Endothelial cell of umbilical vein (primary cell): Measurements from ENCODE around the gene DST. TPM values are rescaled to one million over a fixed set of nuclear protein-coding genes. Genes with fewer than 3 reads are reported as not detected.
A peak's percentile ranks its signal among the peaks of the same experiment; 100 is the strongest.

Experiments used
- BruUV-seq: library from RNA; stranded (reverse); fragments of 400-500 nt; replicated peaks from 2 replicates; lab custom pipeline; 2021; lab: Mats Ljungman, UMichigan
- CTCF ChIA-PET: fragments of 300-600, 350-600 bp; sonication (Branson Sonifier 250); formaldehyde crosslinking; loops from one replicate; lab custom pipeline; 2021; ENCODE audit warnings: antibody characterized with exemption, inconsistent platforms; lab: Charles Lee
- POLR2A ChIA-PET: fragments of 300-600, 350-600 bp; sonication (Branson Sonifier 250); formaldehyde crosslinking; loops from one replicate; lab custom pipeline; 2021; ENCODE audit warnings: antibody characterized with exemption, inconsistent platforms; lab: Charles Lee
- DNase-seq: peaks from one replicate; pipeline ENCODE4 v3.0.0-alpha.2; 2011; ENCODE audit warnings: low read depth, low spot score
- FAIRE-seq: peaks from 2 replicates; lab custom pipeline; 2011; peaks lifted over from hg19 to GRCh38; lab: Jason Lieb, UNC
- H2AFZ ChIP-seq: 2 replicates; pipeline ENCODE4 v1.6.0; 2012; ENCODE audit warnings: low read depth, low read length, control low read depth, inconsistent platforms
- H3K27ac ChIP-seq: 2 replicates; pipeline ENCODE4 v1.5.1; 2011; ENCODE audit warnings: low read depth, mild to moderate bottlenecking, control low read depth, low read length, moderate library complexity; ENCODE audit not compliant: insufficient read depth
- H3K27me3 ChIP-seq, 2 experiments: 2 replicates each; pipeline versions ENCODE4 v1.6.0 to v1.6.1; 2011; ENCODE audit warnings: low read length in 2 of 2, mixed read lengths in 1 of 2; ENCODE audit not compliant: control insufficient read depth in 2 of 2, insufficient read depth in 2 of 2
- H3K36me3 ChIP-seq, 2 experiments: 2 replicates in 1 of 2; 3 replicates in 1 of 2; pipeline ENCODE4 v1.5.1; 2011; ENCODE audit warnings: low read length in 2 of 2, mild to moderate bottlenecking in 1 of 2, moderate library complexity in 1 of 2; ENCODE audit not compliant: control insufficient read depth in 2 of 2, insufficient read depth in 2 of 2; ENCODE audit errors: extremely low read depth in 1 of 2
- H3K4me1 ChIP-seq: 3 replicates; pipeline ENCODE4 v1.5.1; 2011; ENCODE audit warnings: mild to moderate bottlenecking, low read length; ENCODE audit not compliant: control insufficient read depth, insufficient read depth; ENCODE audit errors: extremely low read depth
- H3K4me2 ChIP-seq: 2 replicates; pipeline ENCODE4 v1.6.1; 2011; ENCODE audit warnings: low read length, control low read depth, mixed read lengths; ENCODE audit not compliant: insufficient read depth
- H3K4me3 ChIP-seq, 3 experiments: fragments of 200-600 bp in 1 of 3; sonication (generic), shearing (Covaris generic) in 1 of 3; replicated peaks in 1 of 3; 2 replicates each; pipeline ENCODE4 v1.5.1; 2011 to 2016; ENCODE audit warnings: control low read depth in 3 of 3, low read length in 3 of 3, mild to moderate bottlenecking in 2 of 3, inconsistent platforms in 1 of 3, low read depth in 1 of 3, moderate library complexity in 1 of 3; ENCODE audit not compliant: insufficient read depth in 1 of 3
- H3K79me2 ChIP-seq: 2 replicates; pipeline ENCODE4 v1.6.0; 2012; ENCODE audit warnings: low read length, inconsistent platforms; ENCODE audit not compliant: control insufficient read depth, insufficient read depth
- H3K9ac ChIP-seq: replicated peaks from 2 replicates; pipeline ENCODE3; 2011; ENCODE audit warnings: low read length, control low read depth; ENCODE audit not compliant: insufficient read depth; ENCODE audit errors: extremely low read depth
- H3K9me1 ChIP-seq: replicated peaks from 3 replicates; pipeline ENCODE4 v1.6.0; 2011; ENCODE audit warnings: mild to moderate bottlenecking, low read length; ENCODE audit not compliant: control insufficient read depth, insufficient read depth; ENCODE audit errors: extremely low read depth
- H3K9me3 ChIP-seq: replicated peaks from 2 replicates; pipeline ENCODE4 v1.5.1; 2012; ENCODE audit warnings: low read length, inconsistent platforms; ENCODE audit not compliant: control insufficient read depth, insufficient read depth
- H4K20me1 ChIP-seq: replicated peaks from 2 replicates; pipeline ENCODE3; 2011; ENCODE audit warnings: mild to moderate bottlenecking, low read length; ENCODE audit not compliant: control insufficient read depth, insufficient read depth; ENCODE audit errors: extremely low read depth
- CTCF ChIP-seq, 2 donors: IDR thresholded peaks; 1 replicate in 1 of 2; 2 replicates in 1 of 2; pipeline ENCODE4 v1.5.1; 2011; ENCODE audit warnings: low read length in 2 of 2, mild to moderate bottlenecking in 2 of 2, moderate library complexity in 2 of 2, control low read depth in 1 of 2, inconsistent platforms in 1 of 2, low read depth in 1 of 2; ENCODE audit not compliant: insufficient read depth in 1 of 2; ENCODE audit errors: extremely low read depth in 1 of 2
- EZH2 ChIP-seq: IDR thresholded peaks from 2 replicates; pipeline ENCODE4 v1.6.1; 2012; ENCODE audit warnings: borderline replicate concordance, low read depth, mild to moderate bottlenecking, moderate library complexity, low read length, inconsistent platforms; ENCODE audit not compliant: severe bottlenecking
- FOS ChIP-seq: IDR thresholded peaks from 2 replicates; pipeline ENCODE4 v1.6.1; 2011; ENCODE audit warnings: mild to moderate bottlenecking, low read length, moderate library complexity, borderline replicate concordance; ENCODE audit not compliant: insufficient read depth
- JUN ChIP-seq: IDR thresholded peaks from 2 replicates; pipeline ENCODE4 v1.6.1; 2011; ENCODE audit warnings: borderline replicate concordance, low read depth; ENCODE audit not compliant: insufficient read length, insufficient read depth
- POLR2A ChIP-seq: IDR thresholded peaks from 2 replicates; pipeline ENCODE4 v1.6.1; 2012; ENCODE audit warnings: low read depth, mild to moderate bottlenecking, control low read depth, low read length
- dilution Hi-C: fragments of 300-500 bp; cut with MboI; formaldehyde crosslinking; loops from one replicate; pipeline ENCODE4 v1.15.0; 2019; ENCODE audit warnings: low sequenced_read_pairs; ENCODE audit not compliant: extremely low pct_ligation_motif_present
- intact Hi-C: fragments of 100-400 bp; cut with micrococcal nuclease; formaldehyde crosslinking; loops from one replicate; pipeline ENCODE4 v1.10.0; 2022
- polyA plus RNA-seq, 4 experiments: library from polyadenylated mRNA; depleted of rRNA in 3 of 4; stranded (reverse) in 3 of 4; unstranded in 1 of 4; fragments of >200 nt; gene quantifications; 2 replicates each; pipeline versions ENCODE4 v1.2.1 to v1.2.3, GENCODE V29; 2011 to 2012; ENCODE audit warnings: missing spikeins in 1 of 4
- total RNA-seq: library from RNA; stranded (reverse); gene quantifications from 2 replicates; pipeline ENCODE4 v1.2.3, GENCODE V29; 2021
- TF ChIP-seq, protein P1 (sequence below): IDR thresholded peaks from 2 replicates; pipeline ENCODE4 v1.6.1; 2011; ENCODE audit not compliant: insufficient read depth, insufficient read length

The DST gene
- total and polyA plus RNA-seq, 2 donors (not counting 3 experiments of a cell fraction or from before 2014, with no cell fraction given), result 62.3 to 253 TPM

DNA sequence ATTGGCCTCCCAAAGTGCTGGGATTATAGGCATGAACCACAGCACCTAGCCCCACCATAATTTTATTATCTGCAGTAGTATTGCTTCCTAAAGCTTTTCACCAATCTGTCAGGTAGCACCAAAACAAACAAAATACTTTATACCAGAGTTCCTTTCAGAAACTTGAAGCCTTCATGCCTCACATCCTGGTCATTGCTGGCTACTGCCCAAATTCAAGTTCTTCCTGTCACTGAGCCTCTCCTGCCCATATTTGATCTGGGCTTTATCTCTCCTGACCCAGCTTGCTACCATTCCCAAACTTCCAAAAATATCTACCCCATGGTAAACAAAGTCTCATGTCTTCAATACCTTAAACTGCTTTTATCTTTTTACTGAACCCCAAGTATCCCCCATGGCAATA, 34.9 kb upstream of the DST start:
- H3K36me3 ChIP-seq, result peaks cover 0 to 2% of the 10 kb centered on the region in 2 experiments
- H3K27me3 ChIP-seq, result no peaks in the 10 kb centered on the region
- peaks cover 10% of the 10 kb centered on the region for H3K4me1 ChIP-seq
- DNase-seq, result no peak
- ChIA-PET CTCF (no interaction called here), POLR2A (no interaction called here)
- peaks cover 3% of the 10 kb centered on the region for H4K20me1 ChIP-seq
- peaks cover 34% of the 10 kb centered on the region for H3K79me2 ChIP-seq
- TF ChIP-seq FOS, result no peak
- intact Hi-C loops, result no loop called here
- H3K9me3 ChIP-seq, result no peaks in the 10 kb centered on the region
- FAIRE-seq, result no peak
- dilution Hi-C loops, result no loop called here
- H3K4me2 ChIP-seq, result no peak overlapping the region
- H3K9ac ChIP-seq, result no peak overlapping the region
- no peak overlapping the region for H3K27ac ChIP-seq
- BruUV-seq, result no TSS peak
- H3K9me1 ChIP-seq, result peaks cover 5% of the 10 kb centered on the region
- H3K4me3 ChIP-seq, result no peak overlapping the region
- no peak overlapping the region for H2AFZ ChIP-seq

- Histone ChIP-seq H3K4me3 (no peak overlapping the region), H3K27me3 (no peaks in the 10 kb centered on the region), H3K4me1 (peaks cover 9% of the 10 kb centered on the region), H2AFZ (no peak overlapping the region), H3K4me2 (no peak overlapping the region), H3K9me1 (peaks cover 5% of the 10 kb centered on the region), H3K36me3 (peaks cover 0 to 2% of the 10 kb centered on the region in 2 experiments), H3K79me2 (peaks cover 24% of the 10 kb centered on the region), H3K27ac (no peak overlapping the region), H3K9ac (no peak overlapping the region), H3K9me3 (no peaks in the 10 kb centered on the region), H4K20me1 (no peaks in the 10 kb centered on the region)
- DNase-seq (peak; percentile 54), FAIRE-seq (no peak)
- intact Hi-C loops, result no loop called here
- TF ChIP-seq EZH2 (no peak), FOS (no peak), CTCF (IDR thresholded peaks at IDR 0.05; ENCODE audit: extremely low read depth in 1 of 2, insufficient read depth in 1 of 2, low read depth in 1 of 2, low read length in 2 of 2) (no peak), JUN (no peak), POLR2A (no peak)
- TF ChIP-seq, protein P1, sequence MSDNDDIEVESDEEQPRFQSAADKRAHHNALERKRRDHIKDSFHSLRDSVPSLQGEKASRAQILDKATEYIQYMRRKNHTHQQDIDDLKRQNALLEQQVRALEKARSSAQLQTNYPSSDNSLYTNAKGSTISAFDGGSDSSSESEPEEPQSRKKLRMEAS, result no peak
- ChIA-PET CTCF (interaction anchor here (1.1 to 2.5 kb wide), 4 partner anchors 12 to 115 kb away, joined by 3 to 9 read pairs (median 3); no protein-coding TSS in a partner anchor), POLR2A (no interaction called here)
- BruUV-seq, result no TSS peak
- dilution Hi-C loops, result no loop called here
Measured at GRCh38 chr6:56671651-56672461, 29.2 kb upstream of the DST start.
